ENCODE results near the gene WWTR1.

Gene WWTR1

DNA sequence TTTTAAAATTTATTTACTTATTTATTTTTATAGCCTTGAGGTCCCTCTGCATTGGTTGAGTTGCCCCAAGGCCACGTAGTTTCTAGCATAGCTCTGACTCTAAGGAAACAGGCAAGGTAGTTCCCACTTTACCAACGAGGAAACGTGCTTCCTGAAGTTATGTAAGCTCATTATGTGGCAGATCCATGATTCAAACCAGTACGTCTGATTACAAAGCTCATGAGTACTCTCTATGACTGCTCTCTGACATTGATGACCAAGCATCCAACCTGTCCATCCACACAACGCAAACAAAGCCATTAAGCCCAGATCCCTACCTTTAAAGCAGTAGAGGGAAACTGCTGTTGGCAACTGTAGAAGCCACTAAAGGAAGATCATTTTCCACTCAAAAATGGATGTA, 25.6 kb downstream of the WWTR1 start:
- TF ChIP-seq REST (IDR thresholded peaks at IDR 0.05; ENCODE audit: insufficient read depth in 1 of 2, low read depth in 2 of 2, low read length in 2 of 2) (no peak), TAF1 (IDR thresholded peaks at IDR 0.05; ENCODE audit: borderline replicate concordance, insufficient read depth, low read length) (no peak), SIN3A (IDR thresholded peaks at IDR 0.05; ENCODE audit: borderline replicate concordance, insufficient read depth, low read length) (no peak), FOXP2 (optimal IDR thresholded peaks at IDR 0.05; ENCODE audit: borderline replicate concordance, extremely low read depth, extremely low read length, insufficient read depth) (no peak), POLR2AphosphoS5 (IDR thresholded peaks at IDR 0.05; ENCODE audit: low read depth, low read length) (no peak)

DNA sequence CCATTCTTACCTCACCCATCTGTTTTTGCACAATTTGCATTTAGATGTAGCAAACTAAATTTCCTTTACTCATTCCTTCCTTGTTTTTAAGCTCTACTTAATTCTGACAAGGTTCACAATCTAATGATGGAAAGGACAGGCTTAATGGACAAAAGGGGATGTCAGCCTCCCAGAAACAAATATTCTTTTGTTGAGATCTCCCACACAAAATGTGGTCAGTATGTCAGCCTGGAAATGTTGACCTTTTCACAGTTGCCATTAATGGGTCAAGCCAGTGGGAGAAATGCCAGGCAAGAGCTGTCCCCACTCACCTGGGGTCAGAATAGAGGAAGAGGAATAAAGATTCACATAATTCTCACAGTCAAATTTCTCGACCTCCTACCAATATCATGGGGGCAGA, 27.0 kb downstream of the WWTR1 start:
- TF ChIP-seq TAF1 (IDR thresholded peaks at IDR 0.05; ENCODE audit: borderline replicate concordance, insufficient read depth, low read length) (no peak), SIN3A (IDR thresholded peaks at IDR 0.05; ENCODE audit: borderline replicate concordance, insufficient read depth, low read length) (no peak), POLR2AphosphoS5 (IDR thresholded peaks at IDR 0.05; ENCODE audit: low read depth, low read length) (no peak), REST (IDR thresholded peaks at IDR 0.05; ENCODE audit: insufficient read depth in 1 of 2, low read depth in 2 of 2, low read length in 2 of 2) (no peak), FOXP2 (optimal IDR thresholded peaks at IDR 0.05; ENCODE audit: borderline replicate concordance, extremely low read depth, extremely low read length, insufficient read depth) (no peak)

- no peak for TF ChIP-seq TAF1 (IDR thresholded peaks at IDR 0.05; ENCODE audit: borderline replicate concordance, insufficient read depth, low read length)
- TF ChIP-seq SIN3A (IDR thresholded peaks at IDR 0.05; ENCODE audit: borderline replicate concordance, insufficient read depth, low read length), result no peak
- TF ChIP-seq FOXP2 (optimal IDR thresholded peaks at IDR 0.05; ENCODE audit: borderline replicate concordance, extremely low read depth, extremely low read length, insufficient read depth), result no peak
- no peak for TF ChIP-seq POLR2AphosphoS5 (IDR thresholded peaks at IDR 0.05; ENCODE audit: low read depth, low read length)
- TF ChIP-seq REST (IDR thresholded peaks at IDR 0.05; ENCODE audit: insufficient read depth in 1 of 2, low read depth in 2 of 2, low read length in 2 of 2), result no peak
Measured at GRCh38 chr3:149628957-149629670, 28.7 kb downstream of the WWTR1 start.

- no peak for TF ChIP-seq TAF1 (IDR thresholded peaks at IDR 0.05; ENCODE audit: borderline replicate concordance, insufficient read depth, low read length)
- TF ChIP-seq POLR2AphosphoS5 (IDR thresholded peaks at IDR 0.05; ENCODE audit: low read depth, low read length), result no peak
- TF ChIP-seq FOXP2 (optimal IDR thresholded peaks at IDR 0.05; ENCODE audit: borderline replicate concordance, extremely low read depth, extremely low read length, insufficient read depth), result no peak
- no peak for TF ChIP-seq SIN3A (IDR thresholded peaks at IDR 0.05; ENCODE audit: borderline replicate concordance, insufficient read depth, low read length)
- no peak for TF ChIP-seq REST (IDR thresholded peaks at IDR 0.05; ENCODE audit: insufficient read depth in 1 of 2, low read depth in 2 of 2, low read length in 2 of 2)
Measured at GRCh38 chr3:149626671-149627070, 31.2 kb downstream of the WWTR1 start.

All from PFSK-1 (cell line).